Uterus (tissue), 4 donors: Measurements from ENCODE around the gene CACNB2. TPM values are rescaled to one million over a fixed set of nuclear protein-coding genes. Genes with fewer than 3 reads are reported as not detected.
"Not testable (repeated sequence)": the region's sequence is repeated elsewhere in the genome, so short reads cannot be mapped to it uniquely, and the experiment has no call there.

Experiments used
- DNase-seq, 2 donors: peaks; one replicate each; pipeline ENCODE4 v3.0.0-alpha.2; 2019 to 2020
- H3K27ac ChIP-seq, 2 donors: fragments of 200-600 bp; sonication (generic); 1 replicate in 1 of 2; 2 replicates in 1 of 2; pipeline ENCODE4 v1.5.1; 2016 to 2018
- H3K27me3 ChIP-seq, 2 donors: fragments of 200-600 bp; sonication (generic); one replicate each; pipeline ENCODE4 v1.5.1; 2018 to 2019; ENCODE audit warnings: control low read depth in 1 of 2
- H3K36me3 ChIP-seq, 2 donors: fragments of 200-600 bp; sonication (generic); one replicate each; pipeline ENCODE4 v1.5.1; 2019; ENCODE audit warnings: control low read depth in 1 of 2
- H3K4me1 ChIP-seq, 2 donors: fragments of 200-600 bp; sonication (generic); one replicate each; pipeline ENCODE4 v1.5.1; 2018 to 2019; ENCODE audit warnings: control low read depth in 1 of 2
- H3K4me3 ChIP-seq, 2 donors: fragments of 200-600 bp; sonication (generic); 1 replicate in 1 of 2; 2 replicates in 1 of 2; pipeline ENCODE4 v1.5.1; 2018 to 2019; ENCODE audit warnings: mild to moderate bottlenecking in 1 of 2
- H3K9me3 ChIP-seq, 2 donors: fragments of 200-600 bp; sonication (generic); one replicate each; pipeline ENCODE4 v1.5.1; 2019; ENCODE audit warnings: control low read depth in 1 of 2
- CTCF ChIP-seq, 4 experiments: fragments of 200-600 bp in 2 of 4; fragments of 450-650 bp in 2 of 4; sonication (generic) in 2 of 4; IDR thresholded peaks; one replicate each; pipeline ENCODE4 v1.5.1; 2016 to 2019; ENCODE audit warnings: antibody characterized with exemption in 4 of 4, mild to moderate bottlenecking in 2 of 4, moderate library complexity in 1 of 4
- POLR2A ChIP-seq, 2 donors: fragments of 450-650 bp; IDR thresholded peaks; one replicate each; pipeline ENCODE4 v1.6.1; 2016; ENCODE audit warnings: antibody characterized with exemption in 2 of 2, mild to moderate bottlenecking in 1 of 2, moderate library complexity in 1 of 2
- intact Hi-C: fragments of 100-400 bp; cut with DNase I; formaldehyde crosslinking; loops from one replicate; pipeline ENCODE4 v1.15.1; 2023; ENCODE audit warnings: low total_unique reads
- total RNA-seq, 4 donors: library from RNA; depleted of rRNA in 3 of 4; stranded (reverse); fragments of >200 nt in 3 of 4; gene quantifications; one replicate each; pipeline versions ENCODE4 v1.1.0 to v1.2.4, GENCODE V29; 2014 to 2023
- donor health status: DM: yes; HTN: yes; CAD: no.

CACNB2 gene
- total RNA-seq, 4 donors from 2014 or later: 19.4 to 33.0 (median 27.0) TPM

GRCh38 chr10:18205098-18205834 is 65.0 kb downstream of the CACNB2 start:
- Histone ChIP-seq H3K27ac (no peak overlapping the region), H3K36me3 (no peaks in the 10 kb centered on the region), H3K27me3 (no peaks in the 10 kb centered on the region), H3K4me3 (no peak overlapping the region), H3K9me3 (no peaks in the 10 kb centered on the region), H3K4me1 (no peaks in the 10 kb centered on the region)
- TF ChIP-seq POLR2A (IDR thresholded peaks at IDR 0.05): no peak
- no peak for DNase-seq
- intact Hi-C loops: no loop called here

GRCh38 chr10:18208186-18208585 is 68.0 kb downstream of the CACNB2 start:
- H3K4me3 ChIP-seq, H3K4me1 ChIP-seq, intact Hi-C loops, DNase-seq, H3K27me3 ChIP-seq, H3K27ac ChIP-seq, H3K36me3 ChIP-seq, H3K9me3 ChIP-seq: not testable (repeated sequence)

GRCh38 chr10:18209241-18209640 is 69.0 kb downstream of the CACNB2 start:
- intact Hi-C loops: no loop called here
- H3K4me3 ChIP-seq: no peak overlapping the region
- H3K27me3 ChIP-seq: no peaks in the 10 kb centered on the region
- no peak overlapping the region for H3K27ac ChIP-seq
- H3K4me1 ChIP-seq: no peaks in the 10 kb centered on the region
- TF ChIP-seq POLR2A (IDR thresholded peaks at IDR 0.05) (no peak), CTCF (IDR thresholded peaks at IDR 0.05) (no peak)
- no peaks in the 10 kb centered on the region for H3K9me3 ChIP-seq
- no peak for DNase-seq
- H3K36me3 ChIP-seq: no peaks in the 10 kb centered on the region

GRCh38 chr10:18210711-18211110 is 70.5 kb downstream of the CACNB2 start:
- H3K9me3 ChIP-seq: no peaks in the 10 kb centered on the region
- no peak overlapping the region for H3K4me3 ChIP-seq
- no peaks in the 10 kb centered on the region for H3K27me3 ChIP-seq
- no peaks in the 10 kb centered on the region for H3K4me1 ChIP-seq
- intact Hi-C loops: loop anchor here (10.0 kb wide), 1 partner anchor 366 kb away; no protein-coding TSS in a partner anchor
- H3K36me3 ChIP-seq: no peaks in the 10 kb centered on the region
- TF ChIP-seq POLR2A (IDR thresholded peaks at IDR 0.05) (no peak), CTCF (IDR thresholded peaks at IDR 0.05) (no peak)
- no peak for DNase-seq
- H3K27ac ChIP-seq: no peak overlapping the region

- no peak for DNase-seq
- TF ChIP-seq POLR2A (IDR thresholded peaks at IDR 0.05) (no peak), CTCF (IDR thresholded peaks at IDR 0.05) (no peak)
- Histone ChIP-seq H3K4me3 (no peak overlapping the region), H3K27ac (no peak overlapping the region), H3K27me3 (no peaks in the 10 kb centered on the region), H3K36me3 (no peaks in the 10 kb centered on the region), H3K9me3 (no peaks in the 10 kb centered on the region), H3K4me1 (no peaks in the 10 kb centered on the region)
- intact Hi-C loops: loop anchor here (10.0 kb wide), 1 partner anchor 367 kb away; no protein-coding TSS in a partner anchor
These were observed 71.6 kb downstream of the CACNB2 start for GRCh38 chr10:18211862-18212261.

GRCh38 chr10:18213271-18213670 is 73.0 kb downstream of the CACNB2 start:
- H3K27me3 ChIP-seq: no peaks in the 10 kb centered on the region
- no peak overlapping the region for H3K4me3 ChIP-seq
- H3K4me1 ChIP-seq: no peaks in the 10 kb centered on the region
- H3K9me3 ChIP-seq: no peaks in the 10 kb centered on the region
- intact Hi-C loops: loop anchor here (10.0 kb wide), 1 partner anchor 368 kb away; no protein-coding TSS in a partner anchor
- no peaks in the 10 kb centered on the region for H3K36me3 ChIP-seq
- no peak overlapping the region for H3K27ac ChIP-seq
- DNase-seq: no peak
- no peak for TF ChIP-seq POLR2A (IDR thresholded peaks at IDR 0.05)
- TF ChIP-seq CTCF (IDR thresholded peaks at IDR 0.05): no peak
